Measurements from ENCODE around the gene MSH4. TPM values are rescaled to one million over a fixed set of nuclear protein-coding genes. Genes with fewer than 3 reads are reported as not detected.
"Not testable (repeated sequence)": the region's sequence is repeated elsewhere in the genome, so short reads cannot be mapped to it uniquely, and the experiment has no call there.

MSH4 gene
- polyA plus RNA-seq, 2 of the 4 experiments (the other 2 are of a cell fraction), result 0.05 TPM; not detected in 1

DNA sequence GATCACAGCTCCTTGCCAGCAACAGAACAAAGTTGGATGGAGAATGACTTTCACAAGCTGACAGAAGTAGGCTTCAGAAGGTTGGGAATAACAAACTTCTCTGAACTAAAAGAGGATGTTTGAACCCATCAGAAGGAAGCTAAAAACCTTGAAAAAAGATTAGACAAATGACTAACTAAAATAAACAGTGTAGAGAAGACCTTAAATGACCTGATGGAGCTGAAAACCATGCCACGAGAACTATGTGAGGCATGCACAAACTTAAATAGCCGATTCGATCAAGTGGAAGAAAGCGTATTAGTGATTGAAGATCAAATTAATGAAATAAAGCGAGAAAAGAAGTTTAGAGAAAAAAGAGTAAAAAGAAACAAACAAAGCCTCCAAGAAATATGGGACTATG lies 18.0 kb upstream of the MSH4 start:
- H3K9me3 ChIP-seq; CTCF ChIA-PET; H3K4me1 ChIP-seq; H3K4me2 ChIP-seq; POLR2A ChIA-PET; H3K4me3 ChIP-seq; H3K27ac ChIP-seq; DNase-seq (ENCODE audit: low read depth in 1 of 2, low spot score in 1 of 2); ATAC-seq; FAIRE-seq: not testable (repeated sequence)
- 80% methylated on average over 5 of the region's 5 CpGs for WGBS (ENCODE audit: missing lambda C conversion rate)

GRCh38 chr1:75780183-75780582 lies 16.5 kb upstream of the MSH4 start:
- ATAC-seq; CTCF ChIA-PET; H3K4me2 ChIP-seq; H3K27ac ChIP-seq; H3K4me1 ChIP-seq; H3K4me3 ChIP-seq; POLR2A ChIA-PET; H3K9me3 ChIP-seq; FAIRE-seq; DNase-seq (ENCODE audit: low read depth in 1 of 2, low spot score in 1 of 2): not testable (repeated sequence)
- 35% methylated on average over 4 of the region's 4 CpGs for WGBS (ENCODE audit: missing lambda C conversion rate)

- DNase-seq (ENCODE audit: low read depth in 1 of 2, low spot score in 1 of 2); POLR2A ChIA-PET; CTCF ChIA-PET; ATAC-seq; FAIRE-seq; H3K4me2 ChIP-seq; H3K9me3 ChIP-seq; H3K4me3 ChIP-seq; H3K4me1 ChIP-seq; H3K27ac ChIP-seq: not testable (repeated sequence)
- WGBS (ENCODE audit: missing lambda C conversion rate), result 67% methylated on average over 4 of the region's 4 CpGs
These were observed 12.8 kb upstream of the MSH4 start for GRCh38 chr1:75783920-75784319.

GRCh38 chr1:75785320-75785982 lies 11.2 kb upstream of the MSH4 start:
- Histone ChIP-seq H3K4me3 (peak overlapping the region; percentile 60), H3K9me3 (no peaks in the 10 kb centered on the region), H3K27ac (peak overlapping the region; percentile 81 to 90), H3K4me1 (peaks cover 15% of the 10 kb centered on the region), H3K4me2 (peak overlapping the region; percentile 83)
- no peak for DNase-seq (ENCODE audit: low read depth in 1 of 2, low spot score in 1 of 2)
- TF ChIP-seq CBX8 (IDR thresholded peaks at IDR 0.05), result no peak
- no peak for TF ChIP-seq MAX (IDR thresholded peaks at IDR 0.05)
- TF ChIP-seq KDM5A (IDR thresholded peaks at IDR 0.05), result no peak
- TF ChIP-seq E2F6 (IDR thresholded peaks at IDR 0.05; ENCODE audit: borderline replicate concordance, low read depth), result no peak
- TF ChIP-seq BCL3 (IDR thresholded peaks at IDR 0.05), result no peak
- TF ChIP-seq CHD4 (IDR thresholded peaks at IDR 0.05; ENCODE audit: borderline replicate concordance), result no peak
- TF ChIP-seq, protein P1, sequence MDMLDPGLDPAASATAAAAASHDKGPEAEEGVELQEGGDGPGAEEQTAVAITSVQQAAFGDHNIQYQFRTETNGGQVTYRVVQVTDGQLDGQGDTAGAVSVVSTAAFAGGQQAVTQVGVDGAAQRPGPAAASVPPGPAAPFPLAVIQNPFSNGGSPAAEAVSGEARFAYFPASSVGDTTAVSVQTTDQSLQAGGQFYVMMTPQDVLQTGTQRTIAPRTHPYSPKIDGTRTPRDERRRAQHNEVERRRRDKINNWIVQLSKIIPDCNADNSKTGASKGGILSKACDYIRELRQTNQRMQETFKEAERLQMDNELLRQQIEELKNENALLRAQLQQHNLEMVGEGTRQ (IDR thresholded peaks at IDR 0.05), result no peak
- TF ChIP-seq NPAS2 (CRISPR knock-in tag; IDR thresholded peaks at IDR 0.05; ENCODE audit: borderline replicate concordance), result no peak
- no peak for TF ChIP-seq FOSB (CRISPR knock-in tag; IDR thresholded peaks at IDR 0.05)
- no peak for TF ChIP-seq TFCP2L1 (CRISPR knock-in tag; IDR thresholded peaks at IDR 0.05)
- no peak for TF ChIP-seq REST (IDR thresholded peaks at IDR 0.05)
- TF ChIP-seq CEBPB (IDR thresholded peaks at IDR 0.05), result no peak
- TF ChIP-seq NR3C1 (IDR thresholded peaks at IDR 0.05), result no peak
- TF ChIP-seq HEYL (CRISPR knock-in tag; IDR thresholded peaks at IDR 0.05), result no peak
- TF ChIP-seq EP300 (IDR thresholded peaks at IDR 0.05), result no peak
- TF ChIP-seq MAFK (IDR thresholded peaks at IDR 0.05; ENCODE audit: partially characterized antibody), result no peak
- no peak for TF ChIP-seq BHLHE40 (IDR thresholded peaks at IDR 0.05; ENCODE audit: low read depth, low read length)
- no peak for FAIRE-seq
- ATAC-seq, result peak; percentile 73 to 76
- WGBS (ENCODE audit: missing lambda C conversion rate), result 19% methylated on average over 9 of the region's 9 CpGs
- ChIA-PET POLR2A (interaction anchor here (1.0 to 1.4 kb wide), 6 partner anchors 9 to 520 kb away, joined by 3 to 7 read pairs (median 4); partner anchors contain the start of gene MSH4), CTCF (no interaction called here)

Data from A549 (cell line).